ENCODE data around the gene ACOXL.

Gene ACOXL

DNA sequence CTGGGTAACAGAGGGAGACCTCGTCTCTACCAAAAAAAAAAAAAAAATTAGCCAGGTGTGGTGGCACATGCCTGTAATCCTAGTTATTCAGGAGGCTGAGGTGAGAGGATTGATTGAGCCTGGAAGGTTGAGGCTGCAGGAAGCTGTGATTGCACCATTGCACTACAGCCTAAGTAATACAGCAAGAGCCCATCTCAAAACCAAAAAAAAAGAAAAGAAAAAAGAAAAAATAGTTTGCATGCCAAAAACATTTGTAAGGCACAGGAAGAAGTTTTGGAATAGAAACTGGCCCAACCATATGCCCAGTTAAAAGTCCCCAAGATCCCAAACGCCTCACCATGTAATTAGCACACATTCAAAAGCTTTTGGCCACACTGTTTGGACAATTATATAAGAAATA is 13.4 kb upstream of the ACOXL start:
- no peak for DNase-seq

DNA sequence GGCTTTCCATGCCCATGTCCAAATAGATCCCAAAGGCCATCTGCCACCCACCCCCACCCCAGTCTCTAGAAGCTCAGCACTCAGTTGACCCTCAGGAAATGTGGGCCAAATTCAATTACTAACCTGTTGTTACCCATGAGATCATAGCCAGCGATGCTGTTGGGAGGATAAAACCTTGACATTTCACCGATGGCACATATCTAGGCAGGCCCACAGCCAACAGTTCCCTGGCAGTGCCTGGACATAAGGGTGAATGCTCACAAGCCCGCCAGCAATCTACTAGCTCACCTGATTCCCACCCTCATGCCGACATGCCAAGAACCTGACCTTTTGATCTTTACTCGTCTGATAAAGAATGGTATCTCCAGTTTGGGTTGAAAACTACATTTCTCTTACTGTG is 11.8 kb upstream of the ACOXL start:
- DNase-seq = no peak

DNA sequence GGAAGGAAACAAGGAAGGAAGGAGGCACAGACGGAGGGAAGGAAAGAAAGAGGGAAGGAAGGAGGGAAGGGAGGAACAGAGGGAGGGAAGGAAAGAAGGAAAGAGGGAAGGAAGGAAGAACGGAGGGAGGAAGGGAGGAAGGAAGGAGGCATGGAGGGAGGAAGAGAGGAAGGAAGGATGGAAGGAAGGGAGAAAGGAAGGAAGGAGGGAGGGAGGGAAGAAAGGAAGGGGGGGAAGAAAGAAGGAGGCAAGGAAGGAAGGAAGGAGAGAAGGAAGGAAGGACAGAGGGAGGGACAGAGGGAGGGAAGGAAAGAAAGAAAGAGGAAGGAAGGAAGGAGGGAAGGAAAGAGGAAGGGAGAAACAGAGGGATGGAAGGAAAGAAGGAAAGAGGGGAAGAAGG is 7.6 kb upstream of the ACOXL start:
- no peak for DNase-seq

DNA sequence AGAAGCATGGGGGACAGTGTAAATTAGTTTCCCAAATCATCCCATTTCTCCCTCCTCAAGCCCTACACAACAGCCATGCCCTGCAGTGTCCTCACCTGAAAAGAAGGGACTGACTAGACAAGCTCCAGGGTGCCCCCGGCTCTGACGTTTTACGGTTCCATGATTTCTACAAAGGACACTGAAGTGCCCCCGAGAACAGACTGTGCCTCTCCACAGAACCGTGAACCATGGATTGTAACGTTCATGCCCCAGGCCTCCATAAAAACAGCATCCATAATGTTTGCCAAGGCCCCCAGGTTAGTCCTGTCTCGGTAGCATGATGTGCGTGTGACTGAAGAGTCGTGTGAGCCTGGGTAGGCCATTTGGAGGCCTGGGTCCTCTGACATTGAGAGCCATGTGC is 7.0 kb upstream of the ACOXL start:
- no peak for DNase-seq

DNA sequence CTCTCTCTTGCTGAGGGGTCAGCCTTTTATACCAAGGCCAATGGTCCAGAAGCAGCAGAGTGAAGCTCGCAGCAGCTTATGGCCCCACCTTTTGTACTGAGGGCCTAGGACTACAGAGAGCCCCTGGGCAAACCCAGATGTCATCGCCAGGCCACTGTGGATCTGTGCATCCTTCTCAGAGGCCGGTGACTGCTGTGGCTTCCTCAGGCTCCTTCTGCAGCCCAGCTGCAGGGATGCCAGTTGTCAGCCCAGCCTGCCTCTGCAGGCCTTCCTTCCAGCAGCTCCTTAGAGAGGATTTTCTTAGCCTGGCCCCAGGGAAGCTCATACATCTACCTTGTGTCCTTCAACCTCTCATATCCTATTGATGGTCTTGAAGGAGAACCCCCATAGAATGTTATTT is 6.5 kb upstream of the ACOXL start:
- no peak for DNase-seq

DNA sequence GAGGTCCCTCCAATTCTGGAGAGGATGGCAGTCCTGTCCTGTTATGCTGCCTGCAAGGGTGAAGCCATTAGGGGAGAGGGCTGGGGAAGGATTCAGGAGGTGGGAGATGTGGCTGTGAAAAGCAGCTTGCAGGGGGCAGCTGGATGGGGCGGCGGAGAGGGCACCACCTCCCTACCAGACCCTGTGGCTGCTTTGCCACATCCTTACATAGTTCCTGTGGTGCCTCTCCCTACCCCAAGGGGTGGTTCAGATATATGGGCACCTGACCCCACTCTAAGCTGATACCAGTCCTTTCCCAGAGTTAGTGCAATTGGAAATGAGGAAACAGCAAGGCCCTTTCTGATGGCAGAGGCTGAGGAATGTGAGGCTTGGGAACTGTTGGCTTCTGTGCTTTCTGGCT is 6.1 kb upstream of the ACOXL start:
- DNase-seq = no peak

DNA sequence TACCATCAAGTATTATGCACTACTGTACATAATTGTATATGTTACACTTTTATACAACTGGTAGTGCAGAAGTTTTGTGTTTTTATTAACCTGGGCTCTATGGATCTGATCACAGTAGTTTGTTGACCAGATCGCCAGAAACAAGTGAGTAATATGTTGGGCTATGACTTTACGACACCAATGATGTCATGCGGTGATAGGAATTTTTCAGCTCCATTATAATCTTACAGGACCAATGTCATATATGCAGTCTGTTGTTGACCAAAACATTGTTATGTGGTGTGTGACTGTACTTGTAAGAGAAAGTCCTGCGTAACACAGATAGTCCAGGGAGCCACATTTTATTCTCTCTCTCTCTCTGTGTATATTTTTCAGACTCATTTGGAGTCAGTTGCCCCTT is 4.5 kb upstream of the ACOXL start:
- DNase-seq = no peak

DNA sequence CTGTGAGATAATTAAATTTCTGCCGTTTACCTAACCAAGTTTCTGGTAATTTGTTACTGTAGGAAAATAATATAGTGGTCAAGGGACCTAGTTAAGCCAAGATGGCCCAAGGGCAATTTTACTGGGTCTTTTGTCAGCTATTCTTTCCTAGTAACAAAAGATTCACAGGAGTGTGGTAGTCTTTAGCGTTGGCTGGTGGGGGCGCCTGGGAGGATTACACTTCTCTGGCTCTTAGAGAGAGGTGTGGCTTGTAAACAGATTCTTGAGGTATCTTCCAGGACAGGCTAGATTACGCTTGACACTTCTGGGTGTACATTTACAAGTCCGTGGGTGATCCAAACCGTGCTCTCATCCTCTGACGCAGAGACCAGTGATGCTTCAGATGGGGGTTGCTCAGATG is 3.3 kb upstream of the ACOXL start:
- DNase-seq = no peak

DNA sequence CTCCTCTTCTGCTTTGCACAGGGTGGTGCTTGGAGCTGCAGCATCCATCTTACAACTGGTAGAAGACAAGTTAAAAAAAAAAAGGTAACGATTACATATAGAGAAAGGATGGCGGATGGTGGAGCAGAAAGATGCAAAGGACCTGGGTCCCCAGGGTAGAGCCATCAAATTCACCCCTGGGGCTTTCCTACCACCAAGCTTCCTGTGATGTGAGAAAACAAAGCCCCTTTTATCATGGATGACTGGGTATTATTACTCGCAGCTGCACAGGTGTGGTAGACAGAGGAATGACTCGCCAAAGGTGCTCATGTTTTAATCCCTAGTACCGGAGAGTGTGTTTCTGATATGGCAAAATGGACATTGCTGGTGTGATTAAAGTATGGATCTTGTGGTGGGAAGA is 1.3 kb upstream of the ACOXL start:
- no peak for DNase-seq

DNA sequence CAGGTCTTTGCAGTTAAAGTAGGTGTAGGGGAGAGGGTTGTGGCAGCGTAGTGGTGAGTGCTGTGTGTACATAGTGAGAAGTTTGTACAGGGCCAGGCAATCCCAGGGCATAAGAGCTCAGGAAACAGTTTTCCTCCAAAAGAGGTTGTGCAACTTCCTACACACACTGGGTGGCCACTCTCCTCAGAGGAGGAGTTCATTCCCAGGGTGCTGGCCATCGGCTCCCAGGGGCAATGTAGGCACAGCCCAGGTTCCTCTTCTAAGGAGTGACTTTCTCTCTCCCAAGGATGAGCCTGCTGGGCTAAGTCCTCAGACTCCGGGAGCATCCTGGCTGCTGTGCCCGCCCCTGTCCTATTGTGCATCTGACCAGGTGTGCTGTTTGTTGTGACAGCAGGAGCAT is 3.0 kb downstream of the ACOXL start:
- no peak for DNase-seq

DNA sequence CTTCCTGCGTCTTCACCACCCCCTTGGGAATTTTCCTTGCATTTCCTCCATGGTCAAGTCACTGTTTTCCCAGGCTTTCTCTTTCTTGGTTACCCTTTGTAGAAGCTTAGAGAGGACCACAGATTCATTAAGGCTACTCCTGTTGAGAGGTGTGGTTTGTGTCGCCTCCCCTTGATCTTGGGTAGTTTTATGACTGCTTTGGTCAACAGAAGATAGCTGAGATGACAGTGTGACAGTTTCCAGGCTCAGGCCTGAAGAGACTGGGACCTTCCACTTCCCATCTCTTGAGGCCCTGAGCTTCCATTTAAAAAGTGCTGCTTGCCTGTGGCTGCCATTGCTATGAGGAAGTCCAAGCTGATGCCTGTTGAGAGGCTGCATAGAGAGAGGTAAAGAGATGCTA is 5.4 kb downstream of the ACOXL start:
- DNase-seq = no peak

DNA sequence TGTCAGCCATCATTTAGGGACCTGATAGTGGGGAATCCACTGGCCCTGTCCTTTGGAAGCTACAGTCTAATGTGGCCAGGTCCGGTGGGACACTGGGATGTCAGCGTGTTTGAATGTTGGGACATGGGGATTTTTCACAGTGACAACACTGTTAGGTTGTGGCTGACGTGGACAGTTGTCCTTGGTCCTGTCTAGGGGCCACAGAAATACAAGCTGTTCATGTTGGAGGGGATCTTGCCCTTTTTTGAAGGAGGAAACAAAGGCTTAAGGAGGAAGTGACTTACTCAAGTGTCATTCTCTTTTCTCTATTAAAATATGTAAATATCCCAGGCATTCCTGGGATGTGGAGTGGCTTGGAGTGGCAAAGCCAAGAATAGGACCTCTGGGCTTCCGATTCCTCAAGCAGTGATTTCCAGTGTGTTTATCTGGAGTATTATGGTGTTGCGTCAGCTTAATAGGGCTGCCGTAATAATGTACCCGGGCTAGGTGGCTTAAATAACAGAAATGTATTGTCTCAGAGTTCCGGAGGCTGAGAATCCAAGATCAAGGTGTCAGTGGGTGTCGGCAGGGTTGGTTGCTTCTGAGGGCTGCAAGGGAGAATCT is 8.5 kb downstream of the ACOXL start:
- no peak for DNase-seq

DNA sequence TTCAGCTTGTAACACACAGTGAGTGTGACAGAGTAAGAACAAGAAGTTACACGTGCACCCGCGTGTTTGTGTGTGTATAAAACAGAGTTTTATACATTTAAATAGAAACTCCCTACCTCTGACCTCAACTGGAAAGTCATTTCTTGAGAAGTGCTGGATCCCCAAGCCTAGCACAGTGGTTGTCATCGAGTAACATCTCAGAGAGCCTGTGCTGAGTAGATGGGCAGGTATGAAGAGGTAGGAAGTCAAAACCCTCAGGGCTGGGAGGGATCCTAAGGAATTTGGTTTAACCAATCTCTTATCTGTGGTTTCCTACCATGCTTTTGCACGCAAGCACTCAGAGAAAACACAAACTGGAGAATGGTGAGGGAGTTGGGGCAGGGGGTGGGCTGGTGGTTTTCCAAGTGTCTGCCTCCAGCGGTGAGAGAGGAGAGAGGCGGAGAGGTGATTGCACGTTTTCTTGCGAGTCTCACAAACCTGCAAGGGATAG is 9.2 kb downstream of the ACOXL start:
- peak; percentile 82 for DNase-seq

DNA sequence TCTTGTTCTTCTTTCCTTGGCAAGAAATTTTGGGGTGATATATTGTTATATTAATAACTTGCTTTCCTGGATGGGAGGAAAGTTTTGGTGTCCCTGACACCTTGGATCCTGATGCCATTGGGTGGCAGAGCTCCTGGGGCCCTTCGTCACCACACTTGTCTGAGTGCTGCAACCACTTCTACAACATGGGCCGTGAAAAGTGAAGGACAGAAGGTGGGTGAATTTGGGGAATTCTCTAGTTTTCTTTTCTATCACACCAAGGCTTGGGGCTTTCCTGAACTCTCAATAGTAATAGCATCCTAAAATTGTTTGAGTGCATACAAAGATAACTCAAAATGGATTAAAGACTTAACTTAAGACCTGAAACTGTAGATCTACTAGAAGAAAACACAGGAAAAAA is 10.0 kb downstream of the ACOXL start:
- no peak for DNase-seq

DNA sequence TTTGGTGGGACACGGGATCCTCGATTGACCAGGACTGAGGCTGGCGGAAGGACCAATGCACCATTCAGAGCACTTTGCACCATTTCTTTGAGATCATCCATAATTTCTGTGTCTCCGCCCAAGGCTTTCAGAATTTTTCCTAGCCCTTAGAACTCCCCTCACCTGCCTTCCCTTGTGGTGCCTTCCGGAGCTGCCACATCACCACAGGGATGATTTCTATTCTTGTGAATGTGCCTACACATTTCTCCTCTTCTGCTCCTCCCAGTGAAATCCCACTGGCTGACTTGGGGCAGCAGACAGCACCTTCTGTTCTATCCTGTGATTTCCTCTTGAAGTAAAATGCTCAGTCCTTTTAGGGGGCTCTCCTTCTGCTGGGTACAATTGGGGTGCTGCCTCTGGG is 11.2 kb downstream of the ACOXL start:
- DNase-seq = no peak

DNA sequence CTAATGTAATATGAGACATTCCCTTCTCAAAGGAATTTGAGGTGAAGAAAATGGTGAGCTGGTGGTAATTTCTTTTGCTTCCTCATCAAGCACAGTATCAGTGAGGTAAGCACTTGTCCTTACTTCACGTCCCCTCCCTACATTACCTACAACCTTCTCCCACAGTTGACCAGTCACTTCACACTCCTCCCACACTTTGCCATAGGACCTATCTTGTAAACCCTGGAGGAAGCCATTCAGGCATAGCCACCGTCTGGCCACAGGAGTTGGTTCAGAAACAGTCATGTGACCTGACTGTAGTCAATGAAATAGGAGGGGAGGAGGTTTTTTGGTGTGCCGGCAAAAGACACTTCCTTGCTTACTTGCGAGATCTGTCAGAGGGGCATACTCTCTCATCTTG is 12.1 kb downstream of the ACOXL start:
- peak; percentile 14 for DNase-seq

DNA sequence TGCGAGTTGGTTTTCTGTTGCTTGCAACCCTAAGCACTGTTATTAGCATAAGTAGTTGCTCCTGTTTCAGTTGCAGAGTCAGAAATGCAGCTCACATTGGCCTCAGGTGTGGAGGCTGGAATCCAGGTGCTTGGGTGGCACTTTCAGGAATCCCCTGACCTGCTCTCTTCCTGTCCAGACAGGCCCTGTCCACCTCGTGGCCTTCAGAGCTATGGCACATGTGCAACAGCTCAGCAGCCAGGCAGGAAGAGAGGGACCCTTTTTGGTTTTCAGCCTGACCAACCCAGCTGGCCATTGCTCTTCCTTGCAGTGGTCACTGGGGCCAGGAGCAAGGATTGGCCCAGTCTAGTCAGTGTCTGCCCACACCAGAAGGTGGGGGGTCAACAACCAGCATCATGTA is 12.7 kb downstream of the ACOXL start:
- no peak for DNase-seq

DNA sequence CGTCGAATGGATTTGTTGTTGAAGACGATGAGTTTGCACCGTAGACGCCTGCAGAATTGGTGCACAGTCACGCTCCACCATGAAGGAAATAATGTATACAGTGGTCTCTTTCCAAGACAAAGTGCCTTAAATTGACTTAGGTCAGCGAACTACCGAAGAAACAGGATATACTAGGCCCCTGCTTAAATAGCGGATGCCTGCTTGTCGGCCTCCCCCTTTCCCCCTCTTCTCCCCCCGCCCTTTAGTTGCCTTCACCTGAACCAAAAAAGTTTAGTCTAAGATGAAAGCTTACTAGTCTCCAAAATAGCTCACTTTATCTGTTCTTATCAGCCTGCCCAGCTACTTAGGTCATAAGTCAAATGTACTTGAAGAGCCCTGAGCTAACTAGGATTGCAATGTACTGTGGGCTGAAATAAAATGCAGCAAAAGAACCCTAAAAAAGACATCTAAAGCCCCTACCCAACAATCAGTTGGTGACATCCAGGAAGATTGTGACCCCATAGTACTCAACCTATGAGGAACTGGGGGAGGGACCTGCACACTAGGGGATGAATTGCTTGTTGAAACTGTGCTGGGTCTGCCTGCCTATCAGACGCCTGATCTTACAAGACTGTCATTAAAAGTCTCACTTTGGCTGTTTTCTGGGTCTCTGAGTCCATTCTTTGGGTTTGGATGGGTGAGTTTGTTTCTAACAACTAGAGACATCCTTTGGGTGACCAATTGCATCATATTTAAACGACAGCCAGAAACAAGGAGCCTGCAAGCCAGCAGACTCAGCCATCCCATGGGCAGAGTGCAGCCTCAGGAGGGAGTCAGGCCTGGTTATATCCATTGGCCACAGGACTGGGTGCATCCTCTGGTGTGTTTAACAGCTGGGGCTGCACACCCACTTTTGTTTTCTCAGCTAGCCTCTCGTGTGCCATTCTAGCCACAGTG is 14.5 kb downstream of the ACOXL start:
- peak; percentile 25 for DNase-seq

DNA sequence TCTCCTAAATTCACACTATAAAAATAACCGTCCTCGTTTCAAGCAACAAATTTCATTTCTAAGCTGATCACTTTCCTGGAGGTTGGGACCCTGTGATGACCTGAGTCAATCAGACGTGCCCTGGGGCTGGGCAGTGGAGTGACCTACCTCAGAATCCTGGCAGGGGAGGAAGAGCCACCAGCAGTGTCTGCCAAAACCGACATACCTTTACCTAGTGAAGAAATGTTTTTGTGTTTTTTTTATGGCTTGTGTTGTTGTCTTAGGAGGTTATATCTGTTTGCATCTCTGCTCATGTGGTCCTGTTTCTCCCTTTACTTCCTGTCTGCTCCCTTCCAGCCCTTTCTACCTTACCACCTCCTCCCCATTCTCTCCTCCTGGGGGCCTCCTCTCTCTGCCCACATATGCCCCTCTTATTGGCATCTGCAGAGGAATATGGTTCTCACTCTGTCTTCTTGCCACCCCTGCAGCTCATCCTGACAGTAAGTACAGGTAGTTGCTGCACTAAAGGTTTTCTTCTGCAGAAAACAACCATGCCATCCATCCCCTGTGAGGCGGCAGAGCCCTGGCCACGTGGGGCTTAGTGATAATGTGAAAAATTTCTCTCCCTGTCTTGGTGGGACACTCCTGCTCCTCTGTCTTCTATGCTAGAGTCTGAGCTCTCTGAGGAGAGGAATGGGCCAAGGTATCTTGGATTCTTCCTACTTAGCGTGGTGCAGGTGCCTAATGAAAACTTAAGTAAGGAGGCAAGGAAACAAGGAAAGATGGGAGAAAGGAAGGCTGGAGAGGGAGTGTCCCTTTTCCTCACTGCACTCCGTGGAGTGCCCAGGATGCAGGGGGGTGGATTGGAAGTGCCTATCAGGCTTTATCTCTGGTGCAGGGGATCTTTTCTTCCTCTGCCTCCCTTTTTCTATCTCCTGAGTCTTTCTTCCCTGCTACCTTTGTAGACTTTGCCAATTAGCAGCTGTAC is 15.4 kb downstream of the ACOXL start:
- DNase-seq = no peak

DNA sequence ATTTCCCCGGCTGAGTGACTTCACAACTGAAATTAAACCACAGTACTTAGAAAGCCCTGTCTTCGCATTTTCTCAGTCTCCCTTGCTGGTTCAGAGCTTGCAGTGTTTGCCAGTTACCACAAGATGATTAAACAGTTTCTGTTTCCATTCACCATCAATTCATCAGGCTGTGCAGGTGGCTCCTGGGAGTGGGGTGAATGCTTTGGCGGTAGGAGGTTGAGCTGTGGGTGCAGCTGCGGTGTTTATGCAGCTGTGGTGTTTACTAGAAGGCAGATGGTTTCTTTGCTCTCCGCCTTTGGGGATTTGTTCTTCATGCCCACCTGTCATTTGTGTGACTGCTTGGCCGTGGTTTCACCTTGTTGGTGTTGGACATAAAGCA is 16.1 kb downstream of the ACOXL start:
- peak; percentile 61 for DNase-seq

DNA sequence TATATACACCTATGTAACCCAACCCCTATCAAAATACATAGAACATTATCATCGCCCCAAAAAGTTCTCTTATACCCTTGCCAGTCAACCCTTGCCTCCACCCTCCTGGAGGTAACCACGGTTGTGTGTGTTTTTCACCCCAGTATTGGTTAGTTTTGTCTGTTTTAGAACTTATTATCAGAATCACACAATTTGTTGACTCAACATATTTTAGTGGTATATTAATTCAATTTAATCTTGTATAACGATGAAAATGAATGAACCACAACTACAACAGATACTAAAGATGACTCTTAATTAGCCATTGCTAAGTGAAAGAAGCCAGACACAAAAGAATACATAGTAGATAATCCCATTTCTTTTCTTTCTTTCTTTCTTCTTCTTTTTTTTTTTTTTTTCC is 19.3 kb downstream of the ACOXL start:
- DNase-seq = no peak

DNA sequence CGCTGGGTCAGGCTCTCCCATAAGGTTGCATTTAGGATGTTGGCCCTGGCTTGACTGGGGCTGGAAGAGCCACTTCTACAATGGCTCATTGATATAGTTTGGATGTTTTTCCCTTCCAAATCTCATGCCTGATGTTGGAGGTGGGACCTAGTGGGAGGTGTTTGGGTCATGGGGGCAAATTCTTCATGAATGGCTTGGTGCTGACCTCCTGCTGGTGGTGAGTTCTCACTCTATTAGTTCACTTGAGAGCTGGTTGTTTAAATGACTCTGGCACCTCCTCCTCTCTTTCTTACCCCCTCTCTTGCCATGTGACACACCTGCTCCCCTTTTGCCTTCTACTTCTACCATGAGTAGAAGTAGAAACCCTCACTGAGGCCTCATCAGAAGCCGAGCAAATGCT is 20.5 kb downstream of the ACOXL start:
- DNase-seq = no peak

DNA sequence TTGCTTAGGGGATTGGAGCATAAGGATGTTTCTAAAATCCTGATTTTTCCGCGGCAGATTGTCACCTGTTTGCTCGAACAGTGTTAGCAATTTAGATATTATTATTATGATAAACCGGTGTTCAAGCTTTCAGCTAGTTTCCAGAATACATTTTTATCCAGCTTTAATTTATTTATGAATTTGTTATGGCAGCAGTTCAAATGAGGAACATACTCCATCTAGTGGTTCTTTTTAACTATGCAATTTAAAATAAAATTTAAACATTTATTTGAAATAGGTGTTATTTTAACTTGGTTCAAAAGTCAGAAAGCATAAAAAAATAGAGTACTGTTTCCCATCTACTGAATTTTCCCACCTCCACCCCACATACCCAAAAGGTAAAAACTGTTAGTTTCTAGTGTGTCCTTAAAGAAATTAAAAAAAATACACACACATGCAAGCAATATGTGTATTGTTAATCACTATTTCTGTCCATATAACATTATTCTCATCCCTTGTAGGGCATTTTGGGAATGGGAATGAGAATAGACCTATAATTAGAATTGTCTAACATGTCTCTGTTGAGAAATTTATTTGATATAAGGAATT is 23.2 kb downstream of the ACOXL start:
- DNase-seq = peak; percentile 61

Data from OCI-M1 (cell line).